ENCODE data around the gene DENND1A.

DENND1A gene

GRCh38 chr9:123927625-123928532 lies 2.0 kb downstream of the DENND1A start:
- H3K4me3 ChIP-seq (ENCODE audit: low read length), result no peak overlapping the region
- peak; percentile 50 for DNase-seq (ENCODE audit: low read depth)
- no peak for TF ChIP-seq CTCF (IDR thresholded peaks at IDR 0.05; ENCODE audit: insufficient read depth, low read depth, low read length, missing control alignments)

GRCh38 chr9:123926941-123927340 lies 3.0 kb downstream of the DENND1A start:
- no peak for TF ChIP-seq CTCF (IDR thresholded peaks at IDR 0.05; ENCODE audit: insufficient read depth, low read depth, low read length, missing control alignments)
- DNase-seq (ENCODE audit: low read depth), result no peak

GRCh38 chr9:123925819-123926218 lies 4.1 kb downstream of the DENND1A start:
- TF ChIP-seq CTCF (IDR thresholded peaks at IDR 0.05; ENCODE audit: insufficient read depth, low read depth, low read length, missing control alignments), result no peak
- H3K4me3 ChIP-seq (ENCODE audit: low read length), result no peak overlapping the region
- peak; percentile 27 for DNase-seq (ENCODE audit: low read depth)

More at GRCh38 chr9:123926941-123927340, 3.0 kb downstream of the DENND1A start:
- no peak overlapping the region for H3K4me3 ChIP-seq (ENCODE audit: low read length)

- no peak overlapping the region for H3K4me3 ChIP-seq (ENCODE audit: low read length)
- TF ChIP-seq CTCF (IDR thresholded peaks at IDR 0.05; ENCODE audit: insufficient read depth, low read depth, low read length, missing control alignments), result no peak
- no peak for DNase-seq (ENCODE audit: low read depth)
Measured at GRCh38 chr9:123925161-123925560, 4.8 kb downstream of the DENND1A start.

GRCh38 chr9:123924727-123925126 lies 5.2 kb downstream of the DENND1A start:
- H3K4me3 ChIP-seq (ENCODE audit: low read length), result no peak overlapping the region
- DNase-seq (ENCODE audit: low read depth), result no peak
- TF ChIP-seq CTCF (IDR thresholded peaks at IDR 0.05; ENCODE audit: insufficient read depth, low read depth, low read length, missing control alignments), result no peak

- no peak for TF ChIP-seq CTCF (IDR thresholded peaks at IDR 0.05; ENCODE audit: insufficient read depth, low read depth, low read length, missing control alignments)
- no peak for DNase-seq (ENCODE audit: low read depth)
- no peak overlapping the region for H3K4me3 ChIP-seq (ENCODE audit: low read length)
Measured at GRCh38 chr9:123923884-123924283, 6.0 kb downstream of the DENND1A start.

GRCh38 chr9:123923377-123923776 lies 6.5 kb downstream of the DENND1A start:
- no peak for DNase-seq (ENCODE audit: low read depth)
- no peak for TF ChIP-seq CTCF (IDR thresholded peaks at IDR 0.05; ENCODE audit: insufficient read depth, low read depth, low read length, missing control alignments)

More at GRCh38 chr9:123923377-123923776, 6.5 kb downstream of the DENND1A start:
- H3K4me3 ChIP-seq (ENCODE audit: low read length), result no peak overlapping the region
